Tibial artery (tissue), 4 donors: ENCODE data around the gene SDK2.

Source experiments
- DNase-seq, 2 donors: peaks; one replicate each; pipeline ENCODE4 v3.0.0-alpha.2; 2019
- H3K27ac ChIP-seq, 2 donors: fragments of 200-600 bp; sonication (generic) in 1 of 2; 1 replicate in 1 of 2; 2 replicates in 1 of 2; pipeline ENCODE4 v1.5.1; 2018 to 2019; ENCODE audit warnings: mild to moderate bottlenecking in 1 of 2
- H3K27me3 ChIP-seq, 2 donors: fragments of 200-600 bp; sonication (generic) in 1 of 2; one replicate each; pipeline versions ENCODE4 v1.5.1 to v1.6.0; 2016 to 2019
- H3K36me3 ChIP-seq, 3 donors: fragments of 200-600 bp; sonication (generic) in 2 of 3; one replicate each; pipeline ENCODE4 v1.5.1; 2016 to 2019; ENCODE audit warnings: mild to moderate bottlenecking in 2 of 3
- H3K4me1 ChIP-seq, 4 donors: fragments of 200-600 bp; sonication (generic) in 2 of 4; 1 replicate in 3 of 4; 2 replicates in 1 of 4; pipeline ENCODE4 v1.5.1; 2016 to 2019
- H3K4me3 ChIP-seq, 2 donors: fragments of 200-600 bp; sonication (generic) in 1 of 2; 1 replicate in 1 of 2; 2 replicates in 1 of 2; pipeline ENCODE4 v1.5.1; 2018 to 2019; ENCODE audit warnings: mild to moderate bottlenecking in 2 of 2
- H3K9me3 ChIP-seq, 3 donors: fragments of 200-600 bp; sonication (generic) in 1 of 3; one replicate each; pipeline ENCODE4 v1.5.1; 2016 to 2019
- intact Hi-C: fragments of 100-400 bp; cut with DNase I; formaldehyde crosslinking; loops from one replicate; pipeline ENCODE4 v1.15.0; 2023; ENCODE audit warnings: low total_unique reads
- TF ChIP-seq, protein P1 (sequence below), 2 experiments: fragments of 200-600 bp in 1 of 2; fragments of 450-650 bp in 1 of 2; IDR thresholded peaks; one replicate each; pipeline ENCODE4 v1.5.1; 2017 to 2019; ENCODE audit warnings: antibody characterized with exemption in 2 of 2, mild to moderate bottlenecking in 1 of 2, moderate library complexity in 1 of 2

The SDK2 gene

DNA sequence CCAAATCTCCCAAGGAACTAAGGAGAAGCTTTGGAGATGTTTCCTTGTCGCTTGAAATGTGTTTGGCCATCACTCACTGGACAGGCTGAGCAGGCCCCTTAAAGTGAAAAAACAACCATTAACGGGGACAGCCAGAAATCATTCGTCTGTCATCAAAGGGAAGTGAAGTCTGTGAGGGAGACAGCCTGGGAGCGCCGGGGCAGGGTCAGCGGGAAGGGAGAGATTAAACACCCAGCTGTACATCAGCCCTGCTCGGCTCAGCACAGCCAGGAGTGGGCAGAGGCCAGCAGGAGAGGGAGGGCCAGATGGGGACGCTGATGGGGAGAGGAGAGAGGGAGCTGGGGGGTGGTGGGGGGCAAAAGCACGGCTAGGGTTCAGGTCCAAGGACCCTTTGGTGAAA, 105.1 kb downstream of the SDK2 start:
- intact Hi-C loops: no loop called here
- Histone ChIP-seq H3K9me3 (no peaks in the 10 kb centered on the region), H3K27ac (no peak overlapping the region), H3K4me1 (no peaks in the 10 kb centered on the region), H3K4me3 (no peak overlapping the region), H3K27me3 (peaks cover 0 to 15% of the 10 kb centered on the region in 2 donors), H3K36me3 (no peaks in the 10 kb centered on the region)
- DNase-seq: no peak
- TF ChIP-seq, protein P1, sequence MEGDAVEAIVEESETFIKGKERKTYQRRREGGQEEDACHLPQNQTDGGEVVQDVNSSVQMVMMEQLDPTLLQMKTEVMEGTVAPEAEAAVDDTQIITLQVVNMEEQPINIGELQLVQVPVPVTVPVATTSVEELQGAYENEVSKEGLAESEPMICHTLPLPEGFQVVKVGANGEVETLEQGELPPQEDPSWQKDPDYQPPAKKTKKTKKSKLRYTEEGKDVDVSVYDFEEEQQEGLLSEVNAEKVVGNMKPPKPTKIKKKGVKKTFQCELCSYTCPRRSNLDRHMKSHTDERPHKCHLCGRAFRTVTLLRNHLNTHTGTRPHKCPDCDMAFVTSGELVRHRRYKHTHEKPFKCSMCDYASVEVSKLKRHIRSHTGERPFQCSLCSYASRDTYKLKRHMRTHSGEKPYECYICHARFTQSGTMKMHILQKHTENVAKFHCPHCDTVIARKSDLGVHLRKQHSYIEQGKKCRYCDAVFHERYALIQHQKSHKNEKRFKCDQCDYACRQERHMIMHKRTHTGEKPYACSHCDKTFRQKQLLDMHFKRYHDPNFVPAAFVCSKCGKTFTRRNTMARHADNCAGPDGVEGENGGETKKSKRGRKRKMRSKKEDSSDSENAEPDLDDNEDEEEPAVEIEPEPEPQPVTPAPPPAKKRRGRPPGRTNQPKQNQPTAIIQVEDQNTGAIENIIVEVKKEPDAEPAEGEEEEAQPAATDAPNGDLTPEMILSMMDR (IDR thresholded peaks at IDR 0.05): no peak

DNA sequence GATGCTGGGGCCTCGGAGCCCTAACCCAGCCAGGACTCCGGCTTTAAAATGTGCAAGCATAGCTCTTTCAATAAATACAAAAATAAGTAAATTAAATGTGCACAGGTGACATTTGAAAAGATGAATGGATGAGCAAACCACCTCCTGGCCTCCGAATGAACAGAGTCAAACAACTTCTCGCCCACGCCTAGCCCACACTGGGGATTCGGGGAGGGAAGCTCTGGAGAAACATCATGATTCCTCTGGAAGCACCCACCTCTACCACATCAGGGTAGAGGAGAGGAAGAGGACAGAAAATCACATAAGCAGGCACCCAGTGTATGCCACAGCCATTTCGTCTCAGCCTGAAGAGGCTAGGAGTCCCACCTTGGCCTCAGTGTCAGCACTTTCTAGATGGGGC, 105.8 kb downstream of the SDK2 start:
- intact Hi-C loops: no loop called here
- no peaks in the 10 kb centered on the region for H3K9me3 ChIP-seq
- H3K36me3 ChIP-seq: no peaks in the 10 kb centered on the region
- DNase-seq: no peak
- H3K27me3 ChIP-seq: peaks cover 0 to 12% of the 10 kb centered on the region in 2 donors
- no peak overlapping the region for H3K27ac ChIP-seq
- H3K4me3 ChIP-seq: no peak overlapping the region
- TF ChIP-seq, protein P1 (IDR thresholded peaks at IDR 0.05): no peak
- no peaks in the 10 kb centered on the region for H3K4me1 ChIP-seq

DNA sequence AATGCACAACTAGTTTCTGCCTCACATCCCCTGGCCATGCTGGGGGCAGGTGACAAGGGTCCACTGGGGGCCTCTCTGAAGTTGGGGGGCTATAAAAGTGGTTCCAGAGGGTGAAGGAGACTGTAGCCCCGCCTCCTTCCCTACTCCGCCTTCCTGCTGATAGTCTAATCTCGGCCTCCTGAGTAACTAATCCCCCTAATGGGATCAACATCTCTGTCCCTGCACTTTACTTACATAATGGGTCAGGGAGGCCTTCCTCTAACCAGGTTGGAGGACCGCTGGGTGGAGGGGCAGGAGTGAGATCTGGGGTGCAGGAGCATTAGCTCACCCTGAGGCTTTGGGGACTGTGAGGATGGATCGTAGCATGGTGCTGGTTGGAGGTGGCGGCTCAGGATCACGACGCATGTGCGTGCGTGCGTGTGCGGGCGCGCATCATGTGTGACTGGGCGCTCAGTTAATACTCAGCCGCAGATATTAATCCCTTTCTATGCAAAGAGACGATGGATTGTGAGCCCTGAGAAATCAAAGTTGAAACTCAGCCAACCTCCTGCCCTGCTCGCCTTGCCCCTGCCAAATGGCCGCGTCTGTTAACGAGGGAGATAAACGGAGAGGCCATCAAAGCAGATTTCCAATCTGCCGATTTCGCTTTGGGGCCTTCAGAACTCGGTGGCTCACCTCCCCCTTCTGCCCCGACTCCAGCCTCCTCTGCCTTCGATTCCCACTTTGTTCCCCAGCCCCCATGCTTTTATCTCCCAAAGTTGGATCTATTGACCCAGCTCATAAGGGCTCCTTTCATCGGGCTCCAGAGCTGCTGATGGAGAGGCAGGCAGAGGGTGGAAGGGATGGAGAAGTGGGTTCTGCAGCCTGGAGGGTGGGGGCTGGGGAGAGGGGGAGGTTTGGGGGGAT, 107.3 kb downstream of the SDK2 start:
- Histone ChIP-seq H3K9me3 (no peaks in the 10 kb centered on the region), H3K27ac (no peak overlapping the region), H3K4me3 (no peak overlapping the region), H3K36me3 (no peaks in the 10 kb centered on the region), H3K4me1 (peaks cover 0 to 4% (median 0%) of the 10 kb centered on the region in 4 donors), H3K27me3 (peaks cover 0 to 11% of the 10 kb centered on the region in 2 donors)
- no peak for DNase-seq
- intact Hi-C loops: no loop called here
- TF ChIP-seq, protein P1 (IDR thresholded peaks at IDR 0.05): no peak

DNA sequence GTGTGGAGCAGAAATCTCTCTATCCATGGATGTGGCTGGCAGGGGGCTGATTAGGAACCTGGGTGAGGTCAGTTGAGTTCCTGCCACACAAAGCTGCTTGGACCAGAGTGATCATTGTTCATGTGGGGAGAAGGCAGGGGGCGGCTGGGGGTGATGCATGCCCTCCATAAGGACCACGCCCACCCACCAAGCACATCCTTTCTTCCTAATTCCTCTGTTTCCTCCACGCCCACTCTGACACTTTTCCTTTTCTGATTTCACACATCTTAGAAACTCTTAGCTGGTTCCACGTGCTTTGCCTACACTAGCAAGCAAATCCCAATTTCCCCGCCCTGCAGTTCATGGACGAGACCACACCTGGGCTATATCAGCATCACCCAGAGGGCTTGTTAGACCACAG, 108.5 kb downstream of the SDK2 start:
- TF ChIP-seq, protein P1 (IDR thresholded peaks at IDR 0.05): no peak
- Histone ChIP-seq H3K4me3 (no peak overlapping the region), H3K27me3 (peaks cover 0 to 8% of the 10 kb centered on the region in 2 donors), H3K9me3 (no peaks in the 10 kb centered on the region), H3K4me1 (peaks cover 0 to 4% (median 0%) of the 10 kb centered on the region in 4 donors), H3K27ac (no peak overlapping the region), H3K36me3 (no peaks in the 10 kb centered on the region)
- DNase-seq: no peak
- intact Hi-C loops: no loop called here

DNA sequence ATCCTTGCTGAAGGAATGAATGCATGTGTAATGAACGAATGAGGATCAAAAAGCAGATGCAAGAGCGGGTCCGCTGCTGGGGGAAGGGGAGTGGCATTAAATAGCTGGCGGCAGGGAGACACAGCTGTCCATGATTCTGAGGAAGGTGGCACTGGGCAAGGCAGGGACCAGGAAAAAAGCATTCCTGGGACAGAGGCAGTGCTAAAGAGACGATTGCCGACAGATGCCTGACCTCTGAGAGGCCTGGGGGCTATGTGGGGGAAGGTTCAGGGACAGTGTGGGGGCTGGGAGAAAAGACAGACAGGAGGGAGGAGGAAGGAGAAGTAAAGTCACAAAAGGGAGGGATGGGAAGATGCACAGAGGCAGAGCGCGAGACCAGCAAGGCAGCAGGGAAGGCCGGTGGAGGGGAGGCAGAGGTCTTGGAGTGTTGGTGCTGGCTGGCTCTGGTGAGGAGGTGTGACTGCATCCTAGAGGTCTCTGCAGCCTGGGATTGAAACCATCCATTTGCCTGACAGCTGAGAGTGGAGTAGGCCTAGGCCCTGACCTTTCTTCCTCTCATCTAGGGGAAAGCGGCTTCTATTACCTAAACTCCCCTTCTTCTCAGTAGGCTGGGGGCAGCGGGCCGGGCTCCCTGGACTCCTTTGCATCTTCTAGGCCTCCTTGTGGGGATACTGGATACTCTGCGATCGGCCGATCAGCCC, 109.9 kb downstream of the SDK2 start:
- no peak overlapping the region for H3K4me3 ChIP-seq
- DNase-seq: no peak
- no peak overlapping the region for H3K27ac ChIP-seq
- H3K27me3 ChIP-seq: peaks cover 0 to 7% of the 10 kb centered on the region in 2 donors
- H3K9me3 ChIP-seq: no peaks in the 10 kb centered on the region
- intact Hi-C loops: no loop called here
- no peaks in the 10 kb centered on the region for H3K36me3 ChIP-seq
- TF ChIP-seq, protein P1 (IDR thresholded peaks at IDR 0.05): no peak
- peaks cover 0 to 4% (median 0%) of the 10 kb centered on the region in 4 donors for H3K4me1 ChIP-seq
